Esophagus mucosa (tissue), 1 donor: ENCODE data around the gene BPNT1. TPM values are rescaled to one million over a fixed set of nuclear protein-coding genes. Genes with fewer than 3 reads are reported as not detected.

Source experiments
- total RNA-seq: library from RNA; stranded (reverse); gene quantifications from one replicate; pipeline ENCODE4 v1.2.4, GENCODE V29; 2023
- donor health status: DM: yes; HTN: yes; CAD: no.

BPNT1 gene
- total RNA-seq, 1 donor from 2014 or later = 20.1 TPM

Other genes with a start within 250 kb of the BPNT1 start
- 0.12 TPM for gene SLC30A10, start 161.2 kb downstream of the BPNT1 start, total RNA-seq
- 109 TPM for gene EPRS1, start 43.3 kb downstream of the BPNT1 start, total RNA-seq
- 52.9 TPM for gene IARS2, start 4.3 kb upstream of the BPNT1 start, total RNA-seq
- gene RAB3GAP2, start 182.7 kb upstream of the BPNT1 start, total RNA-seq = 25.1 TPM